Measurements from ENCODE around the gene CCR8. TPM values are rescaled to one million over a fixed set of nuclear protein-coding genes. Genes with fewer than 3 reads are reported as not detected.

Gene CCR8
- polyA plus RNA-seq, 1 donor from 2014 or later: not detected

DNA sequence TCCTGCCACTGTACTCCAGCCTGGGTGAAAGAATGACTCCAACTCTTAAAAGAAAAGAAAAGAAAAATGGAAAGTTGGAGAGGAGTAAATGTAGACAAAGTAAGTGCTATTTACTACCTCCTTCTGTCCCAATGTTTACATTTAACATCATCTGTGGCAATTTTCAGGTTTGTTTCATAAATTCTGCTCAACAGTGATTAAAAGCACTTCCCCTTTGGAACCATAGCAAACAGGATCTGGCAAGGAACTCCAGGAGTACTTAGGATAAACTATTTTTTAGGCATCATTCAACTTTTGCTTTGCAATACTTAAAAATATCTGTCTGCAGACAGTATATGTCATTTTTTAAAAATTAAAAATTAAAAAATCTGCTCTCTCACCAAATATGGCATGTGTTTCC is 44.2 kb upstream of the CCR8 start:
- Histone ChIP-seq H3K4me2 (ENCODE audit: low read length) (no peak overlapping the region), H3K4me3 (ENCODE audit: low read length) (no peak overlapping the region), H3K79me2 (replicated peaks; ENCODE audit: insufficient read depth, low read length) (no peaks in the 10 kb centered on the region), H3F3A (ENCODE audit: insufficient read depth, low read length, poor library complexity, severe bottlenecking) (no peaks in the 10 kb centered on the region), H3K36me3 (ENCODE audit: insufficient read depth, low read length) (no peaks in the 10 kb centered on the region), H3K27me3 (ENCODE audit: insufficient read depth, low read depth, low read length) (no peaks in the 10 kb centered on the region), H4K20me1 (ENCODE audit: insufficient read depth) (no peaks in the 10 kb centered on the region), H3K27ac (ENCODE audit: low read length) (no peak overlapping the region), H2AFZ (ENCODE audit: low read depth, low read length) (no peak overlapping the region), H3K9ac (ENCODE audit: low read length) (no peak overlapping the region), H3K9me2 (ENCODE audit: insufficient read depth, low read length) (no peaks in the 10 kb centered on the region), H3K9me3 (ENCODE audit: low read length) (no peaks in the 10 kb centered on the region)
- TF ChIP-seq, protein P1, sequence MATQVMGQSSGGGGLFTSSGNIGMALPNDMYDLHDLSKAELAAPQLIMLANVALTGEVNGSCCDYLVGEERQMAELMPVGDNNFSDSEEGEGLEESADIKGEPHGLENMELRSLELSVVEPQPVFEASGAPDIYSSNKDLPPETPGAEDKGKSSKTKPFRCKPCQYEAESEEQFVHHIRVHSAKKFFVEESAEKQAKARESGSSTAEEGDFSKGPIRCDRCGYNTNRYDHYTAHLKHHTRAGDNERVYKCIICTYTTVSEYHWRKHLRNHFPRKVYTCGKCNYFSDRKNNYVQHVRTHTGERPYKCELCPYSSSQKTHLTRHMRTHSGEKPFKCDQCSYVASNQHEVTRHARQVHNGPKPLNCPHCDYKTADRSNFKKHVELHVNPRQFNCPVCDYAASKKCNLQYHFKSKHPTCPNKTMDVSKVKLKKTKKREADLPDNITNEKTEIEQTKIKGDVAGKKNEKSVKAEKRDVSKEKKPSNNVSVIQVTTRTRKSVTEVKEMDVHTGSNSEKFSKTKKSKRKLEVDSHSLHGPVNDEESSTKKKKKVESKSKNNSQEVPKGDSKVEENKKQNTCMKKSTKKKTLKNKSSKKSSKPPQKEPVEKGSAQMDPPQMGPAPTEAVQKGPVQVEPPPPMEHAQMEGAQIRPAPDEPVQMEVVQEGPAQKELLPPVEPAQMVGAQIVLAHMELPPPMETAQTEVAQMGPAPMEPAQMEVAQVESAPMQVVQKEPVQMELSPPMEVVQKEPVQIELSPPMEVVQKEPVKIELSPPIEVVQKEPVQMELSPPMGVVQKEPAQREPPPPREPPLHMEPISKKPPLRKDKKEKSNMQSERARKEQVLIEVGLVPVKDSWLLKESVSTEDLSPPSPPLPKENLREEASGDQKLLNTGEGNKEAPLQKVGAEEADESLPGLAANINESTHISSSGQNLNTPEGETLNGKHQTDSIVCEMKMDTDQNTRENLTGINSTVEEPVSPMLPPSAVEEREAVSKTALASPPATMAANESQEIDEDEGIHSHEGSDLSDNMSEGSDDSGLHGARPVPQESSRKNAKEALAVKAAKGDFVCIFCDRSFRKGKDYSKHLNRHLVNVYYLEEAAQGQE (IDR thresholded peaks at IDR 0.05; ENCODE audit: borderline replicate concordance): no peak
- no peak for TF ChIP-seq EP300 (conservative IDR thresholded peaks at IDR 0.05; ENCODE audit: poor library complexity, severe bottlenecking)
- no peak for TF ChIP-seq RAD21 (conservative IDR thresholded peaks at IDR 0.05)
- TF ChIP-seq EZH2 (IDR thresholded peaks at IDR 0.05; ENCODE audit: borderline replicate concordance, insufficient read depth, low read length, poor library complexity, severe bottlenecking): no peak
- TF ChIP-seq SMC3 (conservative IDR thresholded peaks at IDR 0.05; ENCODE audit: poor library complexity): no peak
- TF ChIP-seq POLR2AphosphoS5 (IDR thresholded peaks at IDR 0.05): no peak
- no peak for TF ChIP-seq MXI1 (conservative IDR thresholded peaks at IDR 0.05; ENCODE audit: poor library complexity, severe bottlenecking)
- no peak for TF ChIP-seq TAF1 (IDR thresholded peaks at IDR 0.05; ENCODE audit: low read depth)
- TF ChIP-seq, protein P2, sequence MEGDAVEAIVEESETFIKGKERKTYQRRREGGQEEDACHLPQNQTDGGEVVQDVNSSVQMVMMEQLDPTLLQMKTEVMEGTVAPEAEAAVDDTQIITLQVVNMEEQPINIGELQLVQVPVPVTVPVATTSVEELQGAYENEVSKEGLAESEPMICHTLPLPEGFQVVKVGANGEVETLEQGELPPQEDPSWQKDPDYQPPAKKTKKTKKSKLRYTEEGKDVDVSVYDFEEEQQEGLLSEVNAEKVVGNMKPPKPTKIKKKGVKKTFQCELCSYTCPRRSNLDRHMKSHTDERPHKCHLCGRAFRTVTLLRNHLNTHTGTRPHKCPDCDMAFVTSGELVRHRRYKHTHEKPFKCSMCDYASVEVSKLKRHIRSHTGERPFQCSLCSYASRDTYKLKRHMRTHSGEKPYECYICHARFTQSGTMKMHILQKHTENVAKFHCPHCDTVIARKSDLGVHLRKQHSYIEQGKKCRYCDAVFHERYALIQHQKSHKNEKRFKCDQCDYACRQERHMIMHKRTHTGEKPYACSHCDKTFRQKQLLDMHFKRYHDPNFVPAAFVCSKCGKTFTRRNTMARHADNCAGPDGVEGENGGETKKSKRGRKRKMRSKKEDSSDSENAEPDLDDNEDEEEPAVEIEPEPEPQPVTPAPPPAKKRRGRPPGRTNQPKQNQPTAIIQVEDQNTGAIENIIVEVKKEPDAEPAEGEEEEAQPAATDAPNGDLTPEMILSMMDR (IDR thresholded peaks at IDR 0.05; ENCODE audit: poor library complexity, severe bottlenecking): no peak

DNA sequence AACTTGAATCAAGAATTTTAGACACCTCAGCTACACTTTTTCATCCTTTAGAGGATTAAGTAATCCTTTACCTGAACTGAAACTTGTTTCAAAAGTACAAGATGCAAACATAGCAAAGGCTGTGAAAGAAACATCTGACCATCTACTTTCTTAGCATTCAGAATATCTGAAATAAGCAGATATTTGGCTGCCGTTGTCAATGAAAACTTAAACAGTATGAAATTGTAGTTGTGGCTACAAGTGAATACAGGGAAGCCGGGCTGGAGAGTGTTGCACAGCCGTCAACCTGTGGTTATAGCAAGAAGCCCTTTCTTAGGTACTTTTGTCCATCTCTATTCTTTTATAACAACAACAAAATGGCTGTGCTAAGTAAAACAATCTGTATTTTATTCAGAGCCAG is 42.7 kb upstream of the CCR8 start:
- TF ChIP-seq, protein P1 (IDR thresholded peaks at IDR 0.05; ENCODE audit: borderline replicate concordance): no peak
- TF ChIP-seq, protein P2 (IDR thresholded peaks at IDR 0.05; ENCODE audit: poor library complexity, severe bottlenecking): no peak
- TF ChIP-seq MXI1 (conservative IDR thresholded peaks at IDR 0.05; ENCODE audit: poor library complexity, severe bottlenecking) (no peak), TAF1 (IDR thresholded peaks at IDR 0.05; ENCODE audit: low read depth) (no peak), RAD21 (conservative IDR thresholded peaks at IDR 0.05) (no peak), EZH2 (IDR thresholded peaks at IDR 0.05; ENCODE audit: borderline replicate concordance, insufficient read depth, low read length, poor library complexity, severe bottlenecking) (no peak), SMC3 (conservative IDR thresholded peaks at IDR 0.05; ENCODE audit: poor library complexity) (no peak)
- Histone ChIP-seq H3K4me2 (ENCODE audit: low read length) (no peak overlapping the region), H3K36me3 (ENCODE audit: insufficient read depth, low read length) (no peaks in the 10 kb centered on the region), H3K4me3 (ENCODE audit: low read length) (no peak overlapping the region), H3K9me3 (ENCODE audit: low read length) (no peaks in the 10 kb centered on the region), H3K27me3 (ENCODE audit: insufficient read depth, low read depth, low read length) (no peaks in the 10 kb centered on the region), H3K79me2 (replicated peaks; ENCODE audit: insufficient read depth, low read length) (no peaks in the 10 kb centered on the region), H3F3A (ENCODE audit: insufficient read depth, low read length, poor library complexity, severe bottlenecking) (no peaks in the 10 kb centered on the region), H4K20me1 (ENCODE audit: insufficient read depth) (no peaks in the 10 kb centered on the region), H3K9ac (ENCODE audit: low read length) (no peak overlapping the region), H3K27ac (ENCODE audit: low read length) (no peak overlapping the region), H2AFZ (ENCODE audit: low read depth, low read length) (no peak overlapping the region), H3K9me2 (ENCODE audit: insufficient read depth, low read length) (no peaks in the 10 kb centered on the region)

Measured in neural cell (in vitro differentiated cells).